HG03103 (cell line): ENCODE results near the gene FRY.

ENCODE experiments used
- ATAC-seq: cut with Tn5 transposase; IDR thresholded peaks from one replicate; pipeline ENCODE4 v1.9.1; 2021; ENCODE audit warnings: low read depth; ENCODE audit not compliant: unreplicated experiment

Gene FRY

GRCh38 chr13:32208860-32209259 is 177.3 kb downstream of the FRY start:
- no peak for ATAC-seq

- no peak for ATAC-seq
These were observed 178.1 kb downstream of the FRY start for GRCh38 chr13:32209652-32210051.

GRCh38 chr13:32210101-32210500 is 178.5 kb downstream of the FRY start:
- ATAC-seq, result no peak

GRCh38 chr13:32211813-32212212 is 180.2 kb downstream of the FRY start:
- no peak for ATAC-seq

GRCh38 chr13:32212421-32212820 is 180.8 kb downstream of the FRY start:
- ATAC-seq, result no peak

GRCh38 chr13:32213626-32214025 is 182.1 kb downstream of the FRY start:
- ATAC-seq, result no peak

- no peak for ATAC-seq
These were observed 182.5 kb downstream of the FRY start for GRCh38 chr13:32214071-32214470.

- no peak for ATAC-seq
These were observed 184.7 kb downstream of the FRY start for GRCh38 chr13:32216281-32216680.

GRCh38 chr13:32222046-32222676 is 190.6 kb downstream of the FRY start:
- ATAC-seq, result no peak

GRCh38 chr13:32224916-32225315 is 193.3 kb downstream of the FRY start:
- no peak for ATAC-seq

- no peak for ATAC-seq
These were observed 193.9 kb downstream of the FRY start for GRCh38 chr13:32225481-32225931.

GRCh38 chr13:32228330-32229041 is 196.9 kb downstream of the FRY start:
- ATAC-seq, result no peak

GRCh38 chr13:32229443-32229842 is 197.9 kb downstream of the FRY start:
- no peak for ATAC-seq

GRCh38 chr13:32232263-32232662 is 200.7 kb downstream of the FRY start:
- no peak for ATAC-seq

- no peak for ATAC-seq
These were observed 201.5 kb downstream of the FRY start for GRCh38 chr13:32233062-32233461.

GRCh38 chr13:32234914-32235313 is 203.3 kb downstream of the FRY start:
- ATAC-seq, result no peak

- no peak for ATAC-seq
These were observed 206.1 kb downstream of the FRY start for GRCh38 chr13:32237681-32238080.

GRCh38 chr13:32243695-32244094 is 212.1 kb downstream of the FRY start:
- no peak for ATAC-seq

- ATAC-seq, result no peak
These were observed 214.0 kb downstream of the FRY start for GRCh38 chr13:32245555-32245954.

- no peak for ATAC-seq
These were observed 214.9 kb downstream of the FRY start for GRCh38 chr13:32246468-32246867.

GRCh38 chr13:32247887-32248286 is 216.3 kb downstream of the FRY start:
- no peak for ATAC-seq

- ATAC-seq, result peak; percentile 52
These were observed 217.2 kb downstream of the FRY start for GRCh38 chr13:32248801-32249200.
